MM.1S (cell line): ENCODE data around the gene PRKCD.

Source experiments
- DNase-seq: peaks from one replicate; pipeline ENCODE4 v3.0.0-alpha.2; 2015
- H2AFZ ChIP-seq: fragments of 300-600 bp; sonication (generic); 2 replicates; pipeline ENCODE4 v1.6.0; 2016; ENCODE audit warnings: antibody characterized with exemption, low read length
- H3F3A ChIP-seq: fragments of 300-600 bp; sonication (generic); 2 replicates; pipeline ENCODE4 v1.6.1; 2016; ENCODE audit warnings: mild to moderate bottlenecking, antibody characterized with exemption, low read length, moderate library complexity, mixed read lengths; ENCODE audit not compliant: insufficient read depth
- H3K27ac ChIP-seq: fragments of 300-600 bp; sonication (generic); 2 replicates; pipeline ENCODE4 v1.5.1; 2016; ENCODE audit warnings: mild to moderate bottlenecking, low read length
- H3K27me3 ChIP-seq: fragments of 300-600 bp; sonication (generic); replicated peaks from 2 replicates; pipeline ENCODE4 v1.6.0; 2016; ENCODE audit warnings: low read length; ENCODE audit not compliant: insufficient read depth
- H3K36me3 ChIP-seq: fragments of 300-600 bp; sonication (generic); replicated peaks from 2 replicates; pipeline ENCODE4 v1.6.1; 2016; ENCODE audit warnings: mild to moderate bottlenecking, low read length, mixed read lengths; ENCODE audit not compliant: insufficient read depth
- H3K4me1 ChIP-seq: fragments of 300-600 bp; sonication (generic); 2 replicates; pipeline ENCODE4 v1.6.1; 2016; ENCODE audit warnings: low read length, mixed read lengths
- H3K4me2 ChIP-seq: fragments of 300-600 bp; sonication (generic); 2 replicates; pipeline ENCODE4 v1.6.0; 2016; ENCODE audit warnings: low read depth, low read length
- H3K4me3 ChIP-seq: fragments of 300-600 bp; sonication (generic); 2 replicates; pipeline ENCODE4 v1.5.1; 2016; ENCODE audit warnings: low read length, mixed read lengths
- H3K79me2 ChIP-seq: fragments of 300-600 bp; sonication (generic); 2 replicates; pipeline ENCODE4 v1.6.1; 2016; ENCODE audit warnings: mixed run types, low read length, mixed read lengths
- H3K9ac ChIP-seq: fragments of 300-600 bp; sonication (generic); 2 replicates; pipeline ENCODE4 v1.6.1; 2016; ENCODE audit warnings: low read length, mixed read lengths
- H3K9me2 ChIP-seq: fragments of 300-600 bp; sonication (generic); replicated peaks from 2 replicates; pipeline ENCODE4 v1.6.1; 2016; ENCODE audit warnings: mild to moderate bottlenecking, low read length, mixed read lengths; ENCODE audit not compliant: insufficient read depth
- H3K9me3 ChIP-seq: fragments of 300-600 bp; sonication (generic); replicated peaks from 2 replicates; pipeline ENCODE4 v1.6.1; 2016; ENCODE audit warnings: mild to moderate bottlenecking, low read length, mixed read lengths; ENCODE audit not compliant: insufficient read depth
- H4K20me1 ChIP-seq: fragments of 300-600 bp; sonication (generic); 2 replicates; pipeline ENCODE4 v1.6.1; 2016; ENCODE audit warnings: mild to moderate bottlenecking, low read length, moderate library complexity, mixed read lengths; ENCODE audit not compliant: insufficient read depth
- EZH2 ChIP-seq: fragments of 300-600 bp; sonication (generic); optimal IDR thresholded peaks from 2 replicates; pipeline ENCODE3; 2017; ENCODE audit warnings: low read depth, mild to moderate bottlenecking, antibody characterized with exemption, low read length, mixed read lengths
- EZH2phosphoT487 ChIP-seq: fragments of 300-600 bp; sonication (generic); IDR thresholded peaks from 2 replicates; pipeline ENCODE4 v1.6.1; 2018; ENCODE audit warnings: antibody characterized with exemption, low read length
- TF ChIP-seq, protein P1 (sequence below): fragments of 300-600 bp; sonication (generic); IDR thresholded peaks from 2 replicates; pipeline ENCODE4 v1.5.1; 2016; ENCODE audit warnings: antibody characterized with exemption, low read length, mixed read lengths

PRKCD gene

DNA sequence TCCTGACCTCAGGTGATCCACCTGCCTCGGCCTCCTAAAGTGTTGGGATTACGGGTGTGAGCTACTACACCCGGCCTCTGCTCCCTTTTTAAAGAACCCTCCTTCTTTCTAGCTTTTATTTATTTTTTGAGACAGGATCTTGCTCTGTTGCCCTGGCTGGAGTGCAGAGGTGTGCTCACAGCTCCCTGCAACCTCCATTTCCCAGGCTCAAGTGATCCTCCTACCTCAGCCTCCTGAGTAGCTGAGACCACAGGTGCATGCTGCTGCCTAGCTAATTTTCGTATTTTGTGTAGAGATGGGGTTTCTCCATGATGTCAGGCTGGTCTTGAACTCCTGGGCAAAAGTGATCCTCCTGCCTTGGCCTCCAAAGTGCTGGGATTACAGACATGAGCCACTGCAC lies 60.3 kb downstream of the PRKCD start:
- H3K9ac ChIP-seq, result no peak overlapping the region
- TF ChIP-seq EZH2phosphoT487, result no peak
- TF ChIP-seq, protein P1, sequence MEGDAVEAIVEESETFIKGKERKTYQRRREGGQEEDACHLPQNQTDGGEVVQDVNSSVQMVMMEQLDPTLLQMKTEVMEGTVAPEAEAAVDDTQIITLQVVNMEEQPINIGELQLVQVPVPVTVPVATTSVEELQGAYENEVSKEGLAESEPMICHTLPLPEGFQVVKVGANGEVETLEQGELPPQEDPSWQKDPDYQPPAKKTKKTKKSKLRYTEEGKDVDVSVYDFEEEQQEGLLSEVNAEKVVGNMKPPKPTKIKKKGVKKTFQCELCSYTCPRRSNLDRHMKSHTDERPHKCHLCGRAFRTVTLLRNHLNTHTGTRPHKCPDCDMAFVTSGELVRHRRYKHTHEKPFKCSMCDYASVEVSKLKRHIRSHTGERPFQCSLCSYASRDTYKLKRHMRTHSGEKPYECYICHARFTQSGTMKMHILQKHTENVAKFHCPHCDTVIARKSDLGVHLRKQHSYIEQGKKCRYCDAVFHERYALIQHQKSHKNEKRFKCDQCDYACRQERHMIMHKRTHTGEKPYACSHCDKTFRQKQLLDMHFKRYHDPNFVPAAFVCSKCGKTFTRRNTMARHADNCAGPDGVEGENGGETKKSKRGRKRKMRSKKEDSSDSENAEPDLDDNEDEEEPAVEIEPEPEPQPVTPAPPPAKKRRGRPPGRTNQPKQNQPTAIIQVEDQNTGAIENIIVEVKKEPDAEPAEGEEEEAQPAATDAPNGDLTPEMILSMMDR, result no peak
- no peak for TF ChIP-seq EZH2
- H3K79me2 ChIP-seq, result 0 out of 2 replicates have a peak, but pooled peaks cover 10% of the 10 kb centered on the region
- no peaks in the 10 kb centered on the region for H3K4me1 ChIP-seq
- no peak overlapping the region for H3K27ac ChIP-seq
- H3K4me2 ChIP-seq, result no peak overlapping the region
- peaks cover 3% of the 10 kb centered on the region; the same call in 1 of the 2 replicates for H3K36me3 ChIP-seq
- H3K9me3 ChIP-seq, result no peaks in the 10 kb centered on the region
- no peaks in the 10 kb centered on the region for H4K20me1 ChIP-seq
- no peak for DNase-seq
- no peak overlapping the region for H2AFZ ChIP-seq
- H3K4me3 ChIP-seq, result no peak overlapping the region
- H3F3A ChIP-seq, result peaks cover 18% of the 10 kb centered on the region; the same call in 1 of the 2 replicates
- no peaks in the 10 kb centered on the region for H3K9me2 ChIP-seq
- no peaks in the 10 kb centered on the region for H3K27me3 ChIP-seq

DNA sequence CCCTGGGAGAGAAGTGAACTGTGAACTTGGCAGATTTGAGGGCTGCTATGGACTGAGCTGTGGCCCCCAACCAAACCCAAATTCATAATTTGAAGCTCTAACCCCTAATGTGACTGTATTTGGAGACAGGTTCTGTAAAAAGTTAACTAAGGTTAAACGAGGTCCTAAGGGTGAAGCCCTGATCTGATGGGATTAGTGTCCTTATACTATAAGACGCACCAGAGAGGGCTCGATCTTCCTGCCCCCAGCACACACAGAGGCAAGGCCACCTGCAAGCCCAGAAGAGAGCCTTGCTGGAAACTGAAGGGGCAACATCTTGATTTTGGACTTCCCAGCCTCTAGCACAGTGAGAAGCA lies 60.8 kb downstream of the PRKCD start:
- Histone ChIP-seq H3K27ac (no peak overlapping the region), H3K4me2 (no peak overlapping the region), H3F3A (peaks cover 17% of the 10 kb centered on the region; the same call in 1 of the 2 replicates), H3K27me3 (no peaks in the 10 kb centered on the region), H3K9me2 (no peaks in the 10 kb centered on the region), H3K79me2 (0 out of 2 replicates have a peak, but pooled peaks cover 10% of the 10 kb centered on the region), H4K20me1 (no peaks in the 10 kb centered on the region), H3K9me3 (no peaks in the 10 kb centered on the region), H3K4me1 (no peaks in the 10 kb centered on the region), H2AFZ (no peak overlapping the region), H3K4me3 (no peak overlapping the region), H3K9ac (no peak overlapping the region), H3K36me3 (peaks cover 3% of the 10 kb centered on the region)
- no peak for DNase-seq
- TF ChIP-seq EZH2phosphoT487, result no peak
- no peak for TF ChIP-seq EZH2
- TF ChIP-seq, protein P1, result no peak

DNA sequence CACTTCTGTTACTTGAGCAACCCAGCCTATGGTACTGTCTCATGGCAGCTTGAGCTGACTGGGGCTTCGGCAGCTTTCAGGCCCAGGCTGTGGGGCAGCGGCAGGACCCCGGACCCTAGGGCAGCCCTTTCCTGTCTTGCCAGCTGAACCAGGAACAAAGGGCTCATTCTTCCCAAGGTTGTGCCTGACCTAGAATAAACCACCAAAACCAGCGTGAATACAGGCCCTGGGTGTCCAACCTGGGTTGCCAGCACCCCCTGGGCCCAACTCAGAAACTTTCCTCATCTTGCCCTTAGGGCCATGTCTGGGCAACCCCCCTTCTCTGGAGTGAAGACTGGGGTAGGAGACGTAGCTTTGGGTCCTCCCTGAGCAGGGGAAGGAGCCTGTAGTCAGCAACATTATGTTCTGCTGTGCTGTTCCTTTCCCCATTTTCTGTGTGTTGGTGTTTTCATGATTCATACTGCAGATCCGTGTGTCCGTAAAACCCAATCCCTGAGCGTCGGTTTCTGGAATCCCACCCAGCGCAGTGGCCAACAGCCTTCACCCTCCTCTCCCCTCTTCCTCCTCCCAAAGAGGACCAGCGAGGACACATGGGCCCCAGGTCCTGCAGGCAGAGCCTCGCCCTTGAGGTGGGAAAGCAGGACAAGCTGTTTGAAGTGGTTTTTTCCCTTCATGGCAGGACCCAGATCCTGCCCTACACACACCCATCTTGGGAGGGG lies 61.3 kb downstream of the PRKCD start:
- H3K4me1 ChIP-seq, result no peaks in the 10 kb centered on the region
- TF ChIP-seq, protein P1, result no peak
- no peak for TF ChIP-seq EZH2
- TF ChIP-seq EZH2phosphoT487, result no peak
- no peaks in the 10 kb centered on the region for H4K20me1 ChIP-seq
- peaks cover 13% of the 10 kb centered on the region; the same call in 1 of the 2 replicates for H3F3A ChIP-seq
- H3K4me2 ChIP-seq, result no peak overlapping the region
- H3K27ac ChIP-seq, result no peak overlapping the region
- no peak overlapping the region for H2AFZ ChIP-seq
- H3K9ac ChIP-seq, result no peak overlapping the region
- H3K4me3 ChIP-seq, result no peak overlapping the region
- 0 out of 2 replicates have a peak, but pooled peaks cover 10% of the 10 kb centered on the region for H3K79me2 ChIP-seq
- DNase-seq, result no peak
- no peaks in the 10 kb centered on the region for H3K9me3 ChIP-seq
- no peaks in the 10 kb centered on the region for H3K9me2 ChIP-seq
- H3K36me3 ChIP-seq, result peaks cover 6% of the 10 kb centered on the region
- H3K27me3 ChIP-seq, result no peaks in the 10 kb centered on the region
